GM21619 (cell line): ENCODE measurements around the gene BDKRB1.
"Not testable (repeated sequence)": the region's sequence is repeated elsewhere in the genome, so short reads cannot be mapped to it uniquely, and the experiment has no call there.

Experiments used
- ATAC-seq: cut with Tn5 transposase; IDR thresholded peaks from one replicate; pipeline ENCODE4 v1.9.1; 2021; ENCODE audit not compliant: unreplicated experiment

The BDKRB1 gene

GRCh38 chr14:96232506-96232905, 23.5 kb upstream of the BDKRB1 start:
- ATAC-seq, result no peak

- no peak for ATAC-seq
Observed at GRCh38 chr14:96233661-96234060, 22.3 kb upstream of the BDKRB1 start.

GRCh38 chr14:96235426-96235825, 20.6 kb upstream of the BDKRB1 start:
- no peak for ATAC-seq

GRCh38 chr14:96237641-96238040, 18.4 kb upstream of the BDKRB1 start:
- ATAC-seq, result no peak

- no peak for ATAC-seq
Observed at GRCh38 chr14:96238676-96239265, 17.2 kb upstream of the BDKRB1 start.

- no peak for ATAC-seq
Observed at GRCh38 chr14:96239711-96240141, 16.3 kb upstream of the BDKRB1 start.

- ATAC-seq, result no peak
Observed at GRCh38 chr14:96240641-96241040, 15.4 kb upstream of the BDKRB1 start.

- ATAC-seq, result no peak
Observed at GRCh38 chr14:96242126-96242525, 13.9 kb upstream of the BDKRB1 start.

- no peak for ATAC-seq
Observed at GRCh38 chr14:96243785-96244184, 12.2 kb upstream of the BDKRB1 start.

- ATAC-seq, result not testable (repeated sequence)
Observed at GRCh38 chr14:96245074-96245473, 10.9 kb upstream of the BDKRB1 start.

GRCh38 chr14:96245710-96246538, 10.1 kb upstream of the BDKRB1 start:
- ATAC-seq, result no peak

GRCh38 chr14:96246539-96246847, 9.5 kb upstream of the BDKRB1 start:
- ATAC-seq, result no peak

- no peak for ATAC-seq
Observed at GRCh38 chr14:96247031-96247430, 9.0 kb upstream of the BDKRB1 start.

- ATAC-seq, result no peak
Observed at GRCh38 chr14:96249029-96249428, 7.0 kb upstream of the BDKRB1 start.

- ATAC-seq, result no peak
Observed at GRCh38 chr14:96250485-96250884, 5.5 kb upstream of the BDKRB1 start.

GRCh38 chr14:96251656-96252155, 4.3 kb upstream of the BDKRB1 start:
- no peak for ATAC-seq

- no peak for ATAC-seq
Observed at GRCh38 chr14:96252323-96252998, 3.5 kb upstream of the BDKRB1 start.

- no peak for ATAC-seq
Observed at GRCh38 chr14:96252999-96253539, 2.9 kb upstream of the BDKRB1 start.

- no peak for ATAC-seq
Observed at GRCh38 chr14:96254687-96255086, 1.3 kb upstream of the BDKRB1 start.

GRCh38 chr14:96256407-96256806, 397 bp downstream of the BDKRB1 start:
- no peak for ATAC-seq

- no peak for ATAC-seq
Observed at GRCh38 chr14:96257056-96257455, 1.0 kb downstream of the BDKRB1 start.

- ATAC-seq, result no peak
Observed at GRCh38 chr14:96257900-96258299, 1.9 kb downstream of the BDKRB1 start.
